ENCODE measurements around the gene TAT. TPM values are rescaled to one million over a fixed set of nuclear protein-coding genes. Genes with fewer than 3 reads are reported as not detected.

The TAT gene
- 0.26 to 0.35 TPM in 2 of 3 replicates, not detected in the other for total RNA-seq
- long read RNA-seq, partial matches to known transcripts, result 0 of 1 reads
- long read RNA-seq, other reads (novel, unspliced or antisense), result 1 of 1 reads

DNA sequence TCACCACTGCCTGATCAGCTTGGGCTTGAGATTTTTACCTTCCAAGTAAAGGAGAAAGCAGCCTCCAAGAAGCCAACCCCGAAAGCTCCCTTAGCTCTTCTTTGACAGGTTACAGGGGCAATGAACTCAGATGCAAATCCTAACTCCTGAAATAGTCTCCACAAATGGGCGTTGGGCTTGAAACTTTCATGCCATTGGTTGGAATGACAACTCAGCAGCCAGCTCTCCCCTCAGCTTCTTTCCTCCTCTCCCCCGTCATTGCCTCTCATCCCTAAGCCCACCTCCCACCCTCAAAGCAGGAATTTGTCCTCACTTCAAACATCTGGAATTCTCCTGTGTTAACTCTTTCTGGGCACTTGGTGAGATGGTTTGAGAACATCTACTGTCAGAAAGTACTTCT, at the start of gene TAT:
Gene TAT, minus strand, starts transcription at position 122 of the 400 bp plus-strand sequence. CDS start 677 bp downstream, outside the sequence.
- Mint-ChIP-seq H3K4me3 (ENCODE audit: unreplicated experiment) (no peak within 1 kb of the TSS), H3K4me1 (ENCODE audit: low read depth) (no peaks in the 10 kb centered on the region), H3K27me3 (ENCODE audit: low read depth) (peaks cover 36% of the 10 kb centered on the region), H3K27ac (ENCODE audit: unreplicated experiment) (no peak within 1 kb of the TSS), H3K9me3 (ENCODE audit: low read depth) (no peaks in the 10 kb centered on the region), H3K36me3 (ENCODE audit: low read depth) (no peaks in the 10 kb centered on the region)
- no peak for DNase-seq (ENCODE audit: low spot score)
- TF ChIP-seq, protein P1, sequence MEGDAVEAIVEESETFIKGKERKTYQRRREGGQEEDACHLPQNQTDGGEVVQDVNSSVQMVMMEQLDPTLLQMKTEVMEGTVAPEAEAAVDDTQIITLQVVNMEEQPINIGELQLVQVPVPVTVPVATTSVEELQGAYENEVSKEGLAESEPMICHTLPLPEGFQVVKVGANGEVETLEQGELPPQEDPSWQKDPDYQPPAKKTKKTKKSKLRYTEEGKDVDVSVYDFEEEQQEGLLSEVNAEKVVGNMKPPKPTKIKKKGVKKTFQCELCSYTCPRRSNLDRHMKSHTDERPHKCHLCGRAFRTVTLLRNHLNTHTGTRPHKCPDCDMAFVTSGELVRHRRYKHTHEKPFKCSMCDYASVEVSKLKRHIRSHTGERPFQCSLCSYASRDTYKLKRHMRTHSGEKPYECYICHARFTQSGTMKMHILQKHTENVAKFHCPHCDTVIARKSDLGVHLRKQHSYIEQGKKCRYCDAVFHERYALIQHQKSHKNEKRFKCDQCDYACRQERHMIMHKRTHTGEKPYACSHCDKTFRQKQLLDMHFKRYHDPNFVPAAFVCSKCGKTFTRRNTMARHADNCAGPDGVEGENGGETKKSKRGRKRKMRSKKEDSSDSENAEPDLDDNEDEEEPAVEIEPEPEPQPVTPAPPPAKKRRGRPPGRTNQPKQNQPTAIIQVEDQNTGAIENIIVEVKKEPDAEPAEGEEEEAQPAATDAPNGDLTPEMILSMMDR (IDR thresholded peaks at IDR 0.05), result no peak

DNA sequence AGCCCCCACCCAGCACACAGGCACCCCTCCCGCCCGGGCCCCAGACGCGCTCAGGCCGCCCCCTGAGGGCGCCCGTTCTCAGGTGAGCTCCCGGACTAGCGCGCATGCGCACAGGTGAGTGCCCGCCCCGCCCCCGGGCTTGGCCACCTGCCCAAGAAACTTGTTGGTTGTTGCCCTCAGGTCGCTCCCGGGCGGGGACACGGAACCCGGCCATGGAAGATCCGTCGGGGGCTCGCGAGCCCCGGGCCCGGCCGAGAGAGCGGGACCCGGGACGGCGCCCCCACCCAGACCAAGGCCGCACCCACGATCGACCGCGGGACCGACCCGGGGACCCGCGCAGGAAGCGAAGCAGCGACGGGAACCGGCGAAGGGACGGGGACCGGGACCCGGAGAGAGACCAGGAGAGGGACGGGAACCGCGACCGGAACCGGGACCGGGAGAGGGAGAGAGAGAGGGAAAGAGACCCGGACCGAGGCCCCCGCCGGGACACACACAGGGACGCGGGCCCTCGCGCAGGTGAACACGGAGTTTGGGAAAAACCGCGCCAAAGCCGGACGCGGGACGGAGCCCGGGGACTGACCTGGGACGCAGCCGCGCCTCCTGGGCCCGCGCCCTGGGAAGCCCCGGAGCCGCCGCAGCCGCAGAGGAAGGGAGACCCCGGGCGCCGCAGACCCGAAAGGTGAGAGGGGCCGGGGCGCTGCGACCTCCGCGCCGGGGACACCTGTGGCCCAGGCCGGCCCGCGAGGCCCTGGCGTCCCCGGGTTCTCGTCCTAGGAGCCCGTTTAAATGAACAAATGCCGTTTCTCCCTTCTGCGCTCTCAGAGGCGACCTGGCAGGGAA, 49.3 kb upstream of the TAT start, which contains the start of gene MARVELD3:
Gene MARVELD3, plus strand, starts transcription at position 167 of the 840 bp plus-strand sequence. Its CDS starts 46 bp downstream, at position 213.
- TF ChIP-seq, protein P1 (IDR thresholded peaks at IDR 0.05), result no peak
- no peaks in the 10 kb centered on the region for H3K36me3 Mint-ChIP-seq (ENCODE audit: low read depth)
- H3K4me3 Mint-ChIP-seq (ENCODE audit: unreplicated experiment), result peak within 1 kb of the TSS; percentile 63
- no peak for DNase-seq (ENCODE audit: low spot score)
- H3K27me3 Mint-ChIP-seq (ENCODE audit: low read depth), result no peaks in the 10 kb centered on the region
- H3K27ac Mint-ChIP-seq (ENCODE audit: unreplicated experiment), result no peak within 1 kb of the TSS
- no peaks in the 10 kb centered on the region for H3K9me3 Mint-ChIP-seq (ENCODE audit: low read depth)
- H3K4me1 Mint-ChIP-seq (ENCODE audit: low read depth), result peaks cover 25% of the 10 kb centered on the region

DNA sequence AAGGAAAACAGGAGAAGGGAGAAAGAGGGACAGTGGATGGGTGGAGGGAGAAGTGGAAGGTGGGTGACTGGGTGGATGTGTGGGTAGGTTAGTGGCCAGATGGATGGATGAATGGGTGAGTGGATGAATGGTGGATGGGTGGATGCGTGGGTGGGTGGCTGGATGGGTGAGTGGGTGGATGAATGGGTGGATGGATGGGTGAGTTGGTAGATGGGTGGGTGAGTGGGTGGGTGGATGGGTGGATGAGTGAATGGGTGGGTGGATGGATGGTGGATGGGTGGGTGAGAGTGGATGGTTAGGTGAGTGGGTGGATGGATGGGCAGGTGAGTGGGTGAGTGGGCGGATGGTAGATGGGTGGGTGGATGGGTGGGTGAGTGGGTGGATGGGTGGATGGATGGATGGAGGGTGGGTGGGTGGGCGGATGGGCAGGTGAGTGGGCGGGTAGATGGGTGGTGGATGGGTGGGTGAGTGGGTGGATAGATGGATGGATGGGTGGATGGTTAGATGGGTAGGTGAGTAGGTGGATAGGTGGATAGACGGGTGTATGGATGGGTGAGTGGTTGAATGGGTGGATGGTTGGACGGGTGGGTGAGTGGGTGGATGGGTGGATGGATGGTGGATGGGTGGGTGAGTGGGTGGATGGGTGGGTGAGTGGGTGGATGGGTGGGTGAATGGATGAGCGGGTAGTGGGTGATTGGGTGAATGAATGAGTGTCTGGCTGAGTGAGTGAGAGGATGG, 48.4 kb upstream of the TAT start:
- H3K4me3 Mint-ChIP-seq (ENCODE audit: unreplicated experiment), result peak overlapping the region; percentile 24
- no peaks in the 10 kb centered on the region for H3K36me3 Mint-ChIP-seq (ENCODE audit: low read depth)
- H3K9me3 Mint-ChIP-seq (ENCODE audit: low read depth), result no peaks in the 10 kb centered on the region
- TF ChIP-seq, protein P1 (IDR thresholded peaks at IDR 0.05), result no peak
- H3K27me3 Mint-ChIP-seq (ENCODE audit: low read depth), result peaks cover 6% of the 10 kb centered on the region
- H3K27ac Mint-ChIP-seq (ENCODE audit: unreplicated experiment), result peak overlapping the region; percentile 33
- no peak for DNase-seq (ENCODE audit: low spot score)
- H3K4me1 Mint-ChIP-seq (ENCODE audit: low read depth), result peaks cover 25% of the 10 kb centered on the region

DNA sequence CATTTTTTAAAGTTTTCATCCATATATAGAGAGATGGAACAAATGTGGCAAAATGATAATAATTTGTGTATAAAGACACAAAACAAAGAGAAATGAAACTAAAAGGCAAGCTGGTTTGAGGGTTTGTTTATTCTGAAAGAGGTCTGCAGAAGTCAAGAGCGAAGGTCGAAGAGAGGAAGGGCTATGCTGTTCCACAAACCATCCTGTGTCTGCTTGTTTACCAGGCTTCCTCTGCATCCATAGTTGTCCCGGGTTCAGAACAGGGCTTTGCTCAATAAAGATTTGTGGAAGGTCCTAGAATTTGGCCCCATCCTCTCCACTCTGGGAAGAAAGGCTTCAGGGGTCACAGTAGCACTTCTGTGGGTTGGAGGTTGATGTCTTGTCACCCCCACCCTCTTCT, 46.7 kb upstream of the TAT start:
- H3K4me1 Mint-ChIP-seq (ENCODE audit: low read depth), result peaks cover 11% of the 10 kb centered on the region
- no peak overlapping the region for H3K4me3 Mint-ChIP-seq (ENCODE audit: unreplicated experiment)
- H3K27me3 Mint-ChIP-seq (ENCODE audit: low read depth), result peaks cover 9% of the 10 kb centered on the region
- TF ChIP-seq, protein P1 (IDR thresholded peaks at IDR 0.05), result no peak
- no peak overlapping the region for H3K27ac Mint-ChIP-seq (ENCODE audit: unreplicated experiment)
- DNase-seq (ENCODE audit: low spot score), result no peak
- no peaks in the 10 kb centered on the region for H3K9me3 Mint-ChIP-seq (ENCODE audit: low read depth)
- no peaks in the 10 kb centered on the region for H3K36me3 Mint-ChIP-seq (ENCODE audit: low read depth)

DNA sequence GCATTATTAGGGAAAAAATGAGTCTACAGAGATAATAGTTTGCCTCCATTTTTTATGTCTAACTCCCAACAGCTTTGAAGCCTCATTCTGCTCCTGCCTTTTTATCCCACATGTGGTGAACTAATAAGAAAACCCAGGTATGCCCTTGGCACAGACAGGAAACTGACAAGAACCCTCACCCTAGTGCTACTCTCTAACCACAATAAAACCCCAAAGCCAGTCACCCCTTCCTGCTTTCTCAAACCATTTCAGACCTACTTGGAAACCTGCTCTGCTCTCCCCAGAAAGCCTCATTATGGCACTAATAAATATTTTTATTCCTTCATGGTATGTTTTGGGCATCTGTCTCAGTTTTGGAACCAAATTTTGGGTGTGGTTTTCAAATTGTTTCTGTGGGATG, 45.2 kb upstream of the TAT start:
- no peaks in the 10 kb centered on the region for H3K9me3 Mint-ChIP-seq (ENCODE audit: low read depth)
- no peak overlapping the region for H3K4me3 Mint-ChIP-seq (ENCODE audit: unreplicated experiment)
- DNase-seq (ENCODE audit: low spot score), result no peak
- no peaks in the 10 kb centered on the region for H3K36me3 Mint-ChIP-seq (ENCODE audit: low read depth)
- no peak overlapping the region for H3K27ac Mint-ChIP-seq (ENCODE audit: unreplicated experiment)
- H3K4me1 Mint-ChIP-seq (ENCODE audit: low read depth), result peaks cover 7% of the 10 kb centered on the region
- TF ChIP-seq, protein P1 (IDR thresholded peaks at IDR 0.05), result no peak
- peaks cover 11% of the 10 kb centered on the region for H3K27me3 Mint-ChIP-seq (ENCODE audit: low read depth)
